ENCODE measurements around the gene CDC7. TPM values are rescaled to one million over a fixed set of nuclear protein-coding genes. Genes with fewer than 3 reads are reported as not detected.

The CDC7 gene
- total and polyA plus RNA-seq, 9 of the 15 experiments (the other 6 are each of a cell fraction or from before 2014, with no cell fraction given), result 22.3 to 66.8 (median 44.2) TPM

DNA sequence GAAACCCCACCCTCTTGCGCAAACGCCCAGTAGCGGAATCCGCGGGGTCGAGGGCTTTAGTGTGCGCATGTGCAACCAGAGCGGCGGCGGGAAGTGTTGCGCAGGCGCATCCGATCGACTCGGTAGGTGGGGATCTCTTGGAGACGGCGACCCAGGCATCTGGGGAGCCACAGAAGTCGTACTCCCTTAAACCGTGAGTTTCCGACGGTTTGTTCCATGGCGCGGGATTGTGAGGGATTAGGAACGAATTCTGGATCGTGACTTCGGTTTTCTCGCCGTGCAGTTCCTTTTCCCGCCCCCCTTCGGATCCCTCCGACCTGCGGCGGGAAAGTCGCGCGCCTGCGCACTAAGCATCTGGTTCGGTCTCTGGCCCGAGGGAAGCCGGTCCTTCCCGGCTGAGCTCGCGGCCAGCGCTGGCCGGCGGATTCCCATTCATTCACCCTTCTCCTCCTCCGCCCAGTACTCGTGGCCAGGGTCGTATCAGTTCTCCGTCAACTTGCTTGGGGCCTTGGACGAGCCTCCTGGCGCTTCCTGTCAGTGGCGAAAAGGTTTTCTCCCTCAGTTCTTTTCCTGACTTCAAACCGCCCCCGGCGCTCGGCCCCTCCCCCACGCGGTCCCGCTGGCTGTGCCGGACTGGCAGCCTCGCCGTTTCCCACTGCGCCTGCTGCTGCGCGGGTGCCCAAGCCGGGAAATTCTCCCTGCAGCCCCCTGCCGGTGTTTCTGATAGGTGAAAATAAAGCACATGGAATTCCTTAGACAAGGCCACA lies at the start of gene CDC7 (continued):
- TF ChIP-seq, protein P1, sequence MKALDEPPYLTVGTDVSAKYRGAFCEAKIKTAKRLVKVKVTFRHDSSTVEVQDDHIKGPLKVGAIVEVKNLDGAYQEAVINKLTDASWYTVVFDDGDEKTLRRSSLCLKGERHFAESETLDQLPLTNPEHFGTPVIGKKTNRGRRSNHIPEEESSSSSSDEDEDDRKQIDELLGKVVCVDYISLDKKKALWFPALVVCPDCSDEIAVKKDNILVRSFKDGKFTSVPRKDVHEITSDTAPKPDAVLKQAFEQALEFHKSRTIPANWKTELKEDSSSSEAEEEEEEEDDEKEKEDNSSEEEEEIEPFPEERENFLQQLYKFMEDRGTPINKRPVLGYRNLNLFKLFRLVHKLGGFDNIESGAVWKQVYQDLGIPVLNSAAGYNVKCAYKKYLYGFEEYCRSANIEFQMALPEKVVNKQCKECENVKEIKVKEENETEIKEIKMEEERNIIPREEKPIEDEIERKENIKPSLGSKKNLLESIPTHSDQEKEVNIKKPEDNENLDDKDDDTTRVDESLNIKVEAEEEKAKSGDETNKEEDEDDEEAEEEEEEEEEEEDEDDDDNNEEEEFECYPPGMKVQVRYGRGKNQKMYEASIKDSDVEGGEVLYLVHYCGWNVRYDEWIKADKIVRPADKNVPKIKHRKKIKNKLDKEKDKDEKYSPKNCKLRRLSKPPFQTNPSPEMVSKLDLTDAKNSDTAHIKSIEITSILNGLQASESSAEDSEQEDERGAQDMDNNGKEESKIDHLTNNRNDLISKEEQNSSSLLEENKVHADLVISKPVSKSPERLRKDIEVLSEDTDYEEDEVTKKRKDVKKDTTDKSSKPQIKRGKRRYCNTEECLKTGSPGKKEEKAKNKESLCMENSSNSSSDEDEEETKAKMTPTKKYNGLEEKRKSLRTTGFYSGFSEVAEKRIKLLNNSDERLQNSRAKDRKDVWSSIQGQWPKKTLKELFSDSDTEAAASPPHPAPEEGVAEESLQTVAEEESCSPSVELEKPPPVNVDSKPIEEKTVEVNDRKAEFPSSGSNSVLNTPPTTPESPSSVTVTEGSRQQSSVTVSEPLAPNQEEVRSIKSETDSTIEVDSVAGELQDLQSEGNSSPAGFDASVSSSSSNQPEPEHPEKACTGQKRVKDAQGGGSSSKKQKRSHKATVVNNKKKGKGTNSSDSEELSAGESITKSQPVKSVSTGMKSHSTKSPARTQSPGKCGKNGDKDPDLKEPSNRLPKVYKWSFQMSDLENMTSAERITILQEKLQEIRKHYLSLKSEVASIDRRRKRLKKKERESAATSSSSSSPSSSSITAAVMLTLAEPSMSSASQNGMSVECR (CRISPR knock-in tag; IDR thresholded peaks at IDR 0.05), result peak; percentile 75
- TF ChIP-seq ZNF75A (CRISPR knock-in tag; IDR thresholded peaks at IDR 0.05) (0 out of 2 replicates have a peak, but pooled peaks have one; percentile 51), ZNF764 (CRISPR knock-in tag; IDR thresholded peaks at IDR 0.05; ENCODE audit: low read depth) (no peak), EZH2 (IDR thresholded peaks at IDR 0.05; ENCODE audit: borderline replicate concordance, low read depth, low read length) (no peak), RFX1 (IDR thresholded peaks at IDR 0.05) (peak; percentile 68), COPS2 (conservative IDR thresholded peaks at IDR 0.05) (no peak), HCFC1 (IDR thresholded peaks at IDR 0.05; ENCODE audit: low read depth, low read length) (no peak; the same call in 1 of the 2 replicates), MAZ (CRISPR knock-in tag; conservative IDR thresholded peaks at IDR 0.05 in 1 of 2, IDR thresholded peaks at IDR 0.05 in 1 of 2) (peak; percentile 56 to 74; a peak in 3 of 4 replicates), ZNF121 (CRISPR knock-in tag; conservative IDR thresholded peaks at IDR 0.05) (no peak), NCOR1 (IDR thresholded peaks at IDR 0.05) (peak; percentile 28), MAFK (IDR thresholded peaks at IDR 0.05; ENCODE audit: low read length) (0 out of 2 replicates have a peak, but pooled peaks have one; percentile 2)
- TF ChIP-seq, protein P2, sequence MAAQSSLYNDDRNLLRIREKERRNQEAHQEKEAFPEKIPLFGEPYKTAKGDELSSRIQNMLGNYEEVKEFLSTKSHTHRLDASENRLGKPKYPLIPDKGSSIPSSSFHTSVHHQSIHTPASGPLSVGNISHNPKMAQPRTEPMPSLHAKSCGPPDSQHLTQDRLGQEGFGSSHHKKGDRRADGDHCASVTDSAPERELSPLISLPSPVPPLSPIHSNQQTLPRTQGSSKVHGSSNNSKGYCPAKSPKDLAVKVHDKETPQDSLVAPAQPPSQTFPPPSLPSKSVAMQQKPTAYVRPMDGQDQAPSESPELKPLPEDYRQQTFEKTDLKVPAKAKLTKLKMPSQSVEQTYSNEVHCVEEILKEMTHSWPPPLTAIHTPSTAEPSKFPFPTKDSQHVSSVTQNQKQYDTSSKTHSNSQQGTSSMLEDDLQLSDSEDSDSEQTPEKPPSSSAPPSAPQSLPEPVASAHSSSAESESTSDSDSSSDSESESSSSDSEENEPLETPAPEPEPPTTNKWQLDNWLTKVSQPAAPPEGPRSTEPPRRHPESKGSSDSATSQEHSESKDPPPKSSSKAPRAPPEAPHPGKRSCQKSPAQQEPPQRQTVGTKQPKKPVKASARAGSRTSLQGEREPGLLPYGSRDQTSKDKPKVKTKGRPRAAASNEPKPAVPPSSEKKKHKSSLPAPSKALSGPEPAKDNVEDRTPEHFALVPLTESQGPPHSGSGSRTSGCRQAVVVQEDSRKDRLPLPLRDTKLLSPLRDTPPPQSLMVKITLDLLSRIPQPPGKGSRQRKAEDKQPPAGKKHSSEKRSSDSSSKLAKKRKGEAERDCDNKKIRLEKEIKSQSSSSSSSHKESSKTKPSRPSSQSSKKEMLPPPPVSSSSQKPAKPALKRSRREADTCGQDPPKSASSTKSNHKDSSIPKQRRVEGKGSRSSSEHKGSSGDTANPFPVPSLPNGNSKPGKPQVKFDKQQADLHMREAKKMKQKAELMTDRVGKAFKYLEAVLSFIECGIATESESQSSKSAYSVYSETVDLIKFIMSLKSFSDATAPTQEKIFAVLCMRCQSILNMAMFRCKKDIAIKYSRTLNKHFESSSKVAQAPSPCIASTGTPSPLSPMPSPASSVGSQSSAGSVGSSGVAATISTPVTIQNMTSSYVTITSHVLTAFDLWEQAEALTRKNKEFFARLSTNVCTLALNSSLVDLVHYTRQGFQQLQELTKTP (IDR thresholded peaks at IDR 0.05; ENCODE audit: low read depth in 1 of 2, partially characterized antibody in 2 of 2), result peak in 1 of 2 experiments; percentile 42
